Gastroesophageal sphincter (tissue), 4 donors: Measurements from ENCODE around the gene SHPK. TPM values are rescaled to one million over a fixed set of nuclear protein-coding genes. Genes with fewer than 3 reads are reported as not detected.

Experiments
- ATAC-seq: fragments of 150-250 bp; one replicate; pipeline ENCODE4 v1.9.1; 2016; ENCODE audit warnings: mild to moderate bottlenecking, moderate library complexity
- H3K27ac ChIP-seq, 4 donors: fragments of 200-600 bp; sonication (generic) in 3 of 4; 1 replicate in 3 of 4; 2 replicates in 1 of 4; pipeline ENCODE4 v1.5.1; 2016 to 2019
- H3K27me3 ChIP-seq: fragments of 200-600 bp; sonication (generic); one replicate; pipeline ENCODE4 v1.5.1; 2019
- H3K36me3 ChIP-seq, 2 donors: fragments of 200-600 bp; sonication (generic); one replicate each; pipeline ENCODE4 v1.5.1; 2019; ENCODE audit warnings: control low read depth in 1 of 2
- H3K4me1 ChIP-seq, 3 donors: fragments of 200-600 bp; sonication (generic); 1 replicate in 2 of 3; 2 replicates in 1 of 3; pipeline ENCODE4 v1.5.1; 2016 to 2019; ENCODE audit warnings: control low read depth in 2 of 3
- H3K4me3 ChIP-seq, 2 donors: fragments of 200-600 bp; sonication (generic); one replicate each; pipeline ENCODE4 v1.5.1; 2019; ENCODE audit warnings: mild to moderate bottlenecking in 1 of 2, moderate library complexity in 1 of 2
- H3K9me3 ChIP-seq, 3 donors: fragments of 200-600 bp; sonication (generic); one replicate each; pipeline ENCODE4 v1.5.1; 2017 to 2019; ENCODE audit warnings: control low read depth in 2 of 3
- CTCF ChIP-seq, 4 experiments: fragments of 200-600 bp in 2 of 4; fragments of 450-650 bp in 2 of 4; sonication (generic) in 1 of 4; IDR thresholded peaks; one replicate each; pipeline ENCODE4 v1.5.1; 2017 to 2019; ENCODE audit warnings: antibody characterized with exemption in 4 of 4, mild to moderate bottlenecking in 2 of 4, moderate library complexity in 2 of 4
- EP300 ChIP-seq: sonication (generic); formaldehyde crosslinking; IDR thresholded peaks from one replicate; pipeline ENCODE4 v1.6.1; 2017; ENCODE audit warnings: antibody characterized with exemption, mild to moderate bottlenecking
- POLR2A ChIP-seq, 2 donors: fragments of 450-650 bp; IDR thresholded peaks; one replicate each; pipeline ENCODE4 v1.6.1; 2017; ENCODE audit warnings: antibody characterized with exemption in 2 of 2, mild to moderate bottlenecking in 2 of 2, moderate library complexity in 1 of 2
- POLR2AphosphoS5 ChIP-seq: sonication (generic); formaldehyde crosslinking; IDR thresholded peaks from one replicate; pipeline ENCODE4 v1.6.1; 2017; ENCODE audit warnings: antibody characterized with exemption
- WGBS, 2 donors: methylation state at CpG; one replicate each; pipeline ENCODE4 v1.1.5; 2018; ENCODE audit warnings: low coverage in 1 of 2; 5-methylcytosine and 5-hydroxymethylcytosine counted together
- total RNA-seq, 4 donors: library from RNA; depleted of rRNA; stranded (reverse); fragments of >200 nt; gene quantifications; one replicate each; pipeline ENCODE4 v1.1.0, GENCODE V29; 2016

SHPK gene
- total RNA-seq, 4 donors from 2014 or later: 5.9 to 11.1 (median 9.8) TPM

- TF ChIP-seq EP300 (no peak), POLR2AphosphoS5 (no peak), POLR2A (IDR thresholded peaks at IDR 0.05) (no peak), CTCF (IDR thresholded peaks at IDR 0.05) (no peak)
- Histone ChIP-seq H3K36me3 (no peaks in the 10 kb centered on the region), H3K4me1 (no peaks in the 10 kb centered on the region), H3K27ac (no peak overlapping the region), H3K9me3 (no peaks in the 10 kb centered on the region), H3K4me3 (no peak overlapping the region), H3K27me3 (peaks cover 74% of the 10 kb centered on the region)
- WGBS, 2 donors: 75% methylated on average over 4 of the region's 20 CpGs; no CpG with 5 or more reads in 1 of the 2 donors
- no peak for ATAC-seq
Observed at GRCh38 chr17:3681565-3681964, 45.5 kb upstream of the SHPK start.

GRCh38 chr17:3681057-3681456 lies 45.0 kb upstream of the SHPK start:
- Histone ChIP-seq H3K36me3 (no peaks in the 10 kb centered on the region), H3K27me3 (peaks cover 74% of the 10 kb centered on the region), H3K4me1 (no peaks in the 10 kb centered on the region), H3K27ac (no peak overlapping the region), H3K4me3 (no peak overlapping the region), H3K9me3 (no peaks in the 10 kb centered on the region)
- no peak for TF ChIP-seq POLR2A (IDR thresholded peaks at IDR 0.05)
- no peak for TF ChIP-seq EP300
- TF ChIP-seq CTCF (IDR thresholded peaks at IDR 0.05): no peak
- TF ChIP-seq POLR2AphosphoS5: no peak
- ATAC-seq: no peak
- WGBS, 2 donors: 60 to 78% methylated on average over 1 to 3 of the region's 12 CpGs

GRCh38 chr17:3679531-3680126 lies 43.6 kb upstream of the SHPK start:
- Histone ChIP-seq H3K36me3 (no peaks in the 10 kb centered on the region), H3K4me3 (no peak overlapping the region), H3K4me1 (no peaks in the 10 kb centered on the region), H3K27me3 (peaks cover 64% of the 10 kb centered on the region), H3K9me3 (no peaks in the 10 kb centered on the region), H3K27ac (no peak overlapping the region)
- ATAC-seq: no peak
- TF ChIP-seq POLR2AphosphoS5: no peak
- no peak for TF ChIP-seq CTCF (IDR thresholded peaks at IDR 0.05)
- TF ChIP-seq POLR2A (IDR thresholded peaks at IDR 0.05): no peak
- 59 to 67% methylated on average over 7 to 8 of the region's 20 CpGs for WGBS, 2 donors

- H3K27ac ChIP-seq: no peak overlapping the region
- H3K4me1 ChIP-seq: no peaks in the 10 kb centered on the region
- no peaks in the 10 kb centered on the region for H3K36me3 ChIP-seq
- no peaks in the 10 kb centered on the region for H3K9me3 ChIP-seq
- H3K27me3 ChIP-seq: peaks cover 58% of the 10 kb centered on the region
- 50 to 73% methylated on average over 1 to 8 of the region's 27 CpGs for WGBS, 2 donors
- no peak for ATAC-seq
- no peak overlapping the region for H3K4me3 ChIP-seq
- TF ChIP-seq POLR2AphosphoS5 (no peak), EP300 (no peak), CTCF (IDR thresholded peaks at IDR 0.05) (no peak), POLR2A (IDR thresholded peaks at IDR 0.05) (no peak)
Observed at GRCh38 chr17:3678821-3679530, 42.9 kb upstream of the SHPK start.
